ENCODE measurements around the gene ADIRF.

The ADIRF gene

GRCh38 chr10:86953747-86954680 lies 14.3 kb upstream of the ADIRF start:
- TF ChIP-seq GATA1 (IDR thresholded peaks at IDR 0.05; ENCODE audit: low read depth, low read length) = no peak
- TF ChIP-seq POLR2A (IDR thresholded peaks at IDR 0.05; ENCODE audit: low read length) = no peak
- no peak for DNase-seq

- no peak for TF ChIP-seq GATA1 (IDR thresholded peaks at IDR 0.05; ENCODE audit: low read depth, low read length)
- TF ChIP-seq POLR2A (IDR thresholded peaks at IDR 0.05; ENCODE audit: low read length) = no peak
- no peak for DNase-seq
These were observed 13.4 kb upstream of the ADIRF start for GRCh38 chr10:86954681-86955500.

- no peak for TF ChIP-seq GATA1 (IDR thresholded peaks at IDR 0.05; ENCODE audit: low read depth, low read length)
- TF ChIP-seq POLR2A (IDR thresholded peaks at IDR 0.05; ENCODE audit: low read length) = no peak
- DNase-seq = no peak
These were observed 12.6 kb upstream of the ADIRF start for GRCh38 chr10:86955501-86956194.

DNA sequence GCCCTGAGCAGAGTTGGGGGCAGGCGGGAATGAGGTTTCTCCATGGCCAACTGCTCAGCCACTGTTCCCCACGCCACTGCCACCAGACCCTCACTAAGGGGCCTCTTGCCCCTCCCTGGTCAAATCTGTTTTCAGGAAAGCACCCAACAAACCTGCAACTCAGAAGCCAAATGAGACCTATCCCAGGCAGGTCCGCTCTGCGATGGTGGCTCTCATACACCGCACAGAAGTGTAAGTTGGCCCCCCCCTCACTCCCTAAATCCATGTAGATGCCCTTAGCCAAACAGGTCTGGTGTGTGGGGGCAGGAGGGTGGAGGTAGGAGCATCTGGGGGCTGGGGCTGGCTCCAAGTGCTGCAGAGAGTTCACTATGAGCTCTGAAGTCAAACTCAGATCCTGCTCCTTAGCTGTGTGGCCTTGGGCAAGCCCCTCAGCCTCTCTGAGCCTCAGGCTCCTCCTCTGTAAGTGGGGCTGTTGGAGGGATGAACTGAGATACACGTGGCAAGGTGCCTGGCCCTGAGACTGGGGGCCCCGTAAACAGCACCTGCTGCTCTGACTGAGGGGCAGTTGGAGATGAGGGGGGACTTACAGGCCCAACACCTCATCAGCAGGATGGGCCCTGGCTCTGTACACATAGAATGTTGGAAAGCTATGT lies 12.0 kb upstream of the ADIRF start:
- DNase-seq = no peak
- TF ChIP-seq POLR2A (IDR thresholded peaks at IDR 0.05; ENCODE audit: low read length) (no peak), GATA1 (IDR thresholded peaks at IDR 0.05; ENCODE audit: low read depth, low read length) (no peak)

GRCh38 chr10:86956848-86957448 lies 11.3 kb upstream of the ADIRF start:
- no peak for DNase-seq
- TF ChIP-seq POLR2A (IDR thresholded peaks at IDR 0.05; ENCODE audit: low read length) (no peak), GATA1 (IDR thresholded peaks at IDR 0.05; ENCODE audit: low read depth, low read length) (no peak)

GRCh38 chr10:86957471-86958115 lies 10.7 kb upstream of the ADIRF start, which contains the start of gene MMRN2:
MMRN2 (minus strand) TSS chr10:86957615; CDS start chr10:86957541, 74 bp downstream.
- TF ChIP-seq GATA1 (IDR thresholded peaks at IDR 0.05; ENCODE audit: low read depth, low read length) = no peak
- no peak for TF ChIP-seq POLR2A (IDR thresholded peaks at IDR 0.05; ENCODE audit: low read length)
- DNase-seq = no peak

DNA sequence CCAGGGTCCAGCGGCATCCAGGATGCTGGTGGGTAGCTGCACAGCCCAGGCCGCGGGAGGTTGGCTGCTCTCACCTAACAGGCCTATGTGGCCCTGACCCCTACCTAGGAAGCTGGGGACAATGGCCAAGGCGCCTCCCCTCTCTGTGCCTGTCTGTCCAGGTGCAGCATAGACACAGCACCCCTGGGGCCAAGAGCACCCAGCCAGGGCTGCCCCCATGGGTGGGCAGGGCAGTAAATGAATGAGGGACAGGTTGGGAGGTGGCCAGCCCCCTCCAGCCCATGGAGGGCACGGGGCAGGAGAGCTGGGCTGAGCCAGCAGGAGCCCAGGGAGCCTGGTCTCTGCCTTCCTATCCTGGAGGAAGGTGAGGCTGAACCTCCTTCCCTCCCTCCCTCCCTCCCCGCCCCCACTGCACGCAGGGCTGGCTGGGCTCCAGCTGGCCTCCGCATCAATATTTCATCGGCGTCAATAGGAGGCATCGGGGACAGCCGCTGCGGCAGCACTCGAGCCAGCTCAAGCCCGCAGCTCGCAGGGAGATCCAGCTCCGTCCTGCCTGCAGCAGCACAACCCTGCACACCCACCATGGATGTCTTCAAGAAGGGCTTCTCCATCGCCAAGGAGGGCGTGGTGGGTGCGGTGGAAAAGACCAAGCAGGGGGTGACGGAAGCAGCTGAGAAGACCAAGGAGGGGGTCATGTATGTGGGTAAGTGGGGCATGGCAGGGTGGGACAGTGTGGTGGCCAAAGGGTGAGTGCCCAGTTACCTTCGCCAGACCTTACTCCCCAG lies 10.0 kb upstream of the ADIRF start, which contains the start of gene SNCG:
TSS of gene SNCG (plus strand) at position 484 of the 785 bp plus-strand sequence. CDS start at position 583, 99 bp downstream.
- DNase-seq = no peak
- TF ChIP-seq GATA1 (IDR thresholded peaks at IDR 0.05; ENCODE audit: low read depth, low read length) (no peak), POLR2A (IDR thresholded peaks at IDR 0.05; ENCODE audit: low read length) (no peak)

- no peak for TF ChIP-seq GATA1 (IDR thresholded peaks at IDR 0.05; ENCODE audit: low read depth, low read length)
- TF ChIP-seq POLR2A (IDR thresholded peaks at IDR 0.05; ENCODE audit: low read length) = no peak
- DNase-seq = no peak
These were observed 9.2 kb upstream of the ADIRF start for GRCh38 chr10:86958901-86959736.

- TF ChIP-seq POLR2A (IDR thresholded peaks at IDR 0.05; ENCODE audit: low read length) (no peak), GATA1 (IDR thresholded peaks at IDR 0.05; ENCODE audit: low read depth, low read length) (no peak)
- no peak for DNase-seq
These were observed 8.6 kb upstream of the ADIRF start for GRCh38 chr10:86959737-86960002.

- TF ChIP-seq POLR2A (IDR thresholded peaks at IDR 0.05; ENCODE audit: low read length) (no peak), GATA1 (IDR thresholded peaks at IDR 0.05; ENCODE audit: low read depth, low read length) (no peak)
- DNase-seq = peak; percentile 76 to 79
These were observed 8.0 kb upstream of the ADIRF start for GRCh38 chr10:86960003-86960862.

Measured in erythroblast (primary cell).